Measurements from ENCODE around the gene KBTBD12.

KBTBD12 gene

DNA sequence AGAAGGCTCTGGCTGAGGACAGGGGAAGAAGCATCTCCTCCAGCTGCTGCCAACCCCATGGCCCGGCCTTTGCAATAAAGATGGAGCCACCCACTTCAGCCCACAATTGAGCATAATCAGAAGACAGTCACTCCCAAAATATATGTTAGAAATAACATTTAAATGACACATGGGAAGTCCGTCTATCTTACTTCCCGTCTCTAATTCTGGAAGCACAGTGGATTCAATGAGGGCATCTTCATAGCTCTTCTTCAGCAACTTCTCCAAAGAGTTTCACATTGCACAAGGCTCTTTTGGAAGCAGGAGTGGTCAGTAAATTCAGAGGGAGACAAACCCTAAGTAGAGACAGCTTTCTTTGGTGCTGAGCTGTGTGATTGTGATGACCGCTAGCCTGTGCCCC, 70.2 kb downstream of the KBTBD12 start:
- no peaks in the 10 kb centered on the region for H3K36me3 ChIP-seq (ENCODE audit: low read length)
- H3F3A ChIP-seq (ENCODE audit: insufficient read depth), result no peaks in the 10 kb centered on the region
- H3K4me2 ChIP-seq (ENCODE audit: low read depth, low read length, poor library complexity, severe bottlenecking), result no peak overlapping the region
- no peaks in the 10 kb centered on the region for H3K79me2 ChIP-seq (ENCODE audit: insufficient read depth, low read length)
- TF ChIP-seq, protein P1, sequence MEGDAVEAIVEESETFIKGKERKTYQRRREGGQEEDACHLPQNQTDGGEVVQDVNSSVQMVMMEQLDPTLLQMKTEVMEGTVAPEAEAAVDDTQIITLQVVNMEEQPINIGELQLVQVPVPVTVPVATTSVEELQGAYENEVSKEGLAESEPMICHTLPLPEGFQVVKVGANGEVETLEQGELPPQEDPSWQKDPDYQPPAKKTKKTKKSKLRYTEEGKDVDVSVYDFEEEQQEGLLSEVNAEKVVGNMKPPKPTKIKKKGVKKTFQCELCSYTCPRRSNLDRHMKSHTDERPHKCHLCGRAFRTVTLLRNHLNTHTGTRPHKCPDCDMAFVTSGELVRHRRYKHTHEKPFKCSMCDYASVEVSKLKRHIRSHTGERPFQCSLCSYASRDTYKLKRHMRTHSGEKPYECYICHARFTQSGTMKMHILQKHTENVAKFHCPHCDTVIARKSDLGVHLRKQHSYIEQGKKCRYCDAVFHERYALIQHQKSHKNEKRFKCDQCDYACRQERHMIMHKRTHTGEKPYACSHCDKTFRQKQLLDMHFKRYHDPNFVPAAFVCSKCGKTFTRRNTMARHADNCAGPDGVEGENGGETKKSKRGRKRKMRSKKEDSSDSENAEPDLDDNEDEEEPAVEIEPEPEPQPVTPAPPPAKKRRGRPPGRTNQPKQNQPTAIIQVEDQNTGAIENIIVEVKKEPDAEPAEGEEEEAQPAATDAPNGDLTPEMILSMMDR (IDR thresholded peaks at IDR 0.05; ENCODE audit: insufficient read depth, low read length, poor library complexity, severe bottlenecking), result no peak
- TF ChIP-seq EZH2phosphoT487 (conservative IDR thresholded peaks at IDR 0.05; ENCODE audit: low read length), result no peak
- H3K9ac ChIP-seq (ENCODE audit: low read length), result no peak overlapping the region
- H4K20me1 ChIP-seq (ENCODE audit: low read depth, low read length), result no peaks in the 10 kb centered on the region
- H3K9me3 ChIP-seq (ENCODE audit: insufficient read depth, low read length), result no peaks in the 10 kb centered on the region
- no peaks in the 10 kb centered on the region for H3K27me3 ChIP-seq (ENCODE audit: low read length)
- no peak overlapping the region for H2AFZ ChIP-seq (ENCODE audit: low read depth, low read length, severe bottlenecking)
- H3K27ac ChIP-seq (ENCODE audit: low read depth, low read length), result no peak overlapping the region
- no peaks in the 10 kb centered on the region for H3K9me2 ChIP-seq (replicated peaks; ENCODE audit: insufficient read depth, low read length)
- no peak overlapping the region for H3K4me3 ChIP-seq (ENCODE audit: insufficient read depth, low read length, poor library complexity, severe bottlenecking)

DNA sequence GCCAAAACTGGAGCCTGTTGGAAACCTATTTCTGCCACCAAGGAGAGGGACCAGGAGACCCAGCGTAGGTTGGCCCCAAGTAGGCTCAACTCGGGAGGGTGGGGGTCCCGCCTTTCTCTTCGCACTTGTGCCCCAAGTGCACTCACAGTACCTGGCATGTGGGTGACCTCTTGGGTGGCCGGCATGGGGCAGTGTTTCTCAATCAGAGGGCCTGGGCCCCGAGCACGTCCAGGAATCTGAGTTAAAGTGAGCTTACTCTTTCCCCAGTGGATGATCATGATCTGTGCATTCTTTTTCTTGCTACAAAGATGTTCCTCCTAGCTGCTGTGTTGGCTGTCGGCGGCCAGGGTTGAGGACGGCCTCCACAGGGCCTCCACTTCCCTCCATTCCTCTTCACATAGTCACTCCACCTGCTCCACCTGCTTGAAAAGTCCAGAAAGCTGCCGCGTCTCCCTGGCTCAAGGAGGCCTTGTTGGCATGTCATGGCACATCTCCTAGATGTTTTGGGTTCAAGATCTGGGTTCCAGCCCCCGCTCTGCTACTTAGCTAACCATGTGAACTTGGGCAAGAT, 70.7 kb downstream of the KBTBD12 start:
- no peaks in the 10 kb centered on the region for H3K27me3 ChIP-seq (ENCODE audit: low read length)
- no peaks in the 10 kb centered on the region for H3K9me3 ChIP-seq (ENCODE audit: insufficient read depth, low read length)
- H3K4me3 ChIP-seq (ENCODE audit: insufficient read depth, low read length, poor library complexity, severe bottlenecking), result no peak overlapping the region
- H4K20me1 ChIP-seq (ENCODE audit: low read depth, low read length), result no peaks in the 10 kb centered on the region
- H3K27ac ChIP-seq (ENCODE audit: low read depth, low read length), result no peak overlapping the region
- TF ChIP-seq, protein P1 (IDR thresholded peaks at IDR 0.05; ENCODE audit: insufficient read depth, low read length, poor library complexity, severe bottlenecking), result no peak
- no peak for TF ChIP-seq EZH2phosphoT487 (conservative IDR thresholded peaks at IDR 0.05; ENCODE audit: low read length)
- H3F3A ChIP-seq (ENCODE audit: insufficient read depth), result no peaks in the 10 kb centered on the region
- no peaks in the 10 kb centered on the region for H3K36me3 ChIP-seq (ENCODE audit: low read length)
- no peak overlapping the region for H2AFZ ChIP-seq (ENCODE audit: low read depth, low read length, severe bottlenecking)
- no peak overlapping the region for H3K9ac ChIP-seq (ENCODE audit: low read length)
- H3K4me2 ChIP-seq (ENCODE audit: low read depth, low read length, poor library complexity, severe bottlenecking), result no peak overlapping the region
- no peaks in the 10 kb centered on the region for H3K9me2 ChIP-seq (replicated peaks; ENCODE audit: insufficient read depth, low read length)
- no peaks in the 10 kb centered on the region for H3K79me2 ChIP-seq (ENCODE audit: insufficient read depth, low read length)

DNA sequence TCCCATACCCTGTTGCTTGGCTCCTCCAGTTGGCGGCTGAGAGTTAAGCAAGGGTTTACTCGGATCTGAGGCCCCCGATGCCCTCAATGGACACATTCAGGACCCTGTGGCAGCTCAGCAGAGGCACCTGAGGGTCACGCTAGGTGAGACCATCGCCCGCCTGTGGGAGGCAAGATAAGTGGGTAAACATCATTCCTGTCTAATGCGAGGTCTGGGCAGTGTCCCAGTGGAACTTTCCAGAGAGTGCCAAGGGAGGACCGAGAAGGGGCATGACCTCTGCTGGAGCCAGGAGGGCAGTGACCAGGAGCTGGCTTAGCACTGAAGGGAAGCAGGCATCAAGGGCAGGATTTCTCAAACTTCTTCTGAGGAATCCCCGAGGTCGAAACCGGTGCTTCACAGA, 71.8 kb downstream of the KBTBD12 start:
- Histone ChIP-seq H3K9ac (ENCODE audit: low read length) (no peak overlapping the region), H3K9me3 (ENCODE audit: insufficient read depth, low read length) (no peaks in the 10 kb centered on the region), H3K27me3 (ENCODE audit: low read length) (no peaks in the 10 kb centered on the region), H3F3A (ENCODE audit: insufficient read depth) (no peaks in the 10 kb centered on the region), H3K27ac (ENCODE audit: low read depth, low read length) (no peak overlapping the region), H3K79me2 (ENCODE audit: insufficient read depth, low read length) (no peaks in the 10 kb centered on the region), H3K36me3 (ENCODE audit: low read length) (no peaks in the 10 kb centered on the region), H4K20me1 (ENCODE audit: low read depth, low read length) (no peaks in the 10 kb centered on the region), H3K9me2 (replicated peaks; ENCODE audit: insufficient read depth, low read length) (no peaks in the 10 kb centered on the region), H2AFZ (ENCODE audit: low read depth, low read length, severe bottlenecking) (no peak overlapping the region), H3K4me3 (ENCODE audit: insufficient read depth, low read length, poor library complexity, severe bottlenecking) (no peak overlapping the region), H3K4me2 (ENCODE audit: low read depth, low read length, poor library complexity, severe bottlenecking) (no peak overlapping the region)
- no peak for TF ChIP-seq EZH2phosphoT487 (conservative IDR thresholded peaks at IDR 0.05; ENCODE audit: low read length)
- TF ChIP-seq, protein P1 (IDR thresholded peaks at IDR 0.05; ENCODE audit: insufficient read depth, low read length, poor library complexity, severe bottlenecking), result no peak
